H54 (cell line): ENCODE data around the gene TXNDC8.

Experiments
- DNase-seq: peaks from one replicate; pipeline ENCODE4 v3.0.0; 2011; ENCODE audit warnings: low spot score, mixed read lengths; ENCODE audit not compliant: insufficient read length
- FAIRE-seq: peaks from 3 replicates; lab custom pipeline; 2011; peaks lifted over from hg19 to GRCh38; lab: Jason Lieb, UNC
- POLR2A ChIP-seq: IDR thresholded peaks from 2 replicates; pipeline ENCODE4 v1.6.1; 2011; ENCODE audit warnings: low read depth, mild to moderate bottlenecking, low read length

The TXNDC8 gene

DNA sequence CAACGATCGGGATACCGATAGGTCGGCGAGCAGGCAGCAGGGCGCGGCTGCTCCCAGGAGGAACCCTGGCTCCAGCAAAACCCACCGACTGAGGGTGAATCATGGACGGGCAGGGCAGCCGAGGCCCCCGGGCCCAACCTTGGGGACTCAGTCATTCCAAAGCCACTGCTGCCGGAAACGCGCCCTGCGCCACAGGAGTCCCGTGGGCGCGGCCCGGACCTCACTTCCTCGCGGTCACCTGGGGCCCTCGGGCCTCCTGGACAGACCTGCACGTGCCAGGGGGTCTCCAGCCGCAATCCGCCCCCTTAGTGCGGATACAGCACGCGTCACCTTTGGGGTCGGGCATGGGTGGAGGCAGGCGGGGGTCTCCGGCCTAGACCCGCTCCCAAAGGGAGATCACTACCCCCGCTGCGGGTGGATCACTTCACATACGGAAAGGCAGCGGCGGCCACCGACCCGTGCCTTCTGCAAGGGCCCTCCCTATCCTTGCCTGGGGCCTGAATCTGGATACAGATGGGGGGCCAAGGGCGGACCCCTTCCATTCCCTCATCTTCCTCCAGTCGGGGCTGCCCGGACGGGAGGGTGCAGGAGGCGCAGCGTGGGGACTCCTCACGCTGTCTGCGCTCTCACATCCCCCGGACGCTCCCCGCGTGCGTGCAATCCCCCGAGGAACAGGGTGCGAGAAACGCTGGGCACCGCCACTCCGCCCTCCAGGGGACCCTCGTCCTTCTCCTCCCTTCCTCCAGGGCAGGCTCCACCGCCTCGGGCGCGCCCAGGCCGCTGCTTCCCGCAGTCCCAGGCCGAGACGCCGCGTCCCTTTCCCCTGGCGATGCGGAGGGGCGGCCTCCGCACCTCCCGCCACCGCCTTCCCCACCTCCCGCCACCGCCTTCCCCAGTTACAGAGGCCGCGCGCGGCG lies 81.9 kb downstream of the TXNDC8 start:
- FAIRE-seq (no peak), DNase-seq (peak; percentile 80)
- TF ChIP-seq POLR2A: peak; percentile 38; the same call in 1 of the 2 replicates

DNA sequence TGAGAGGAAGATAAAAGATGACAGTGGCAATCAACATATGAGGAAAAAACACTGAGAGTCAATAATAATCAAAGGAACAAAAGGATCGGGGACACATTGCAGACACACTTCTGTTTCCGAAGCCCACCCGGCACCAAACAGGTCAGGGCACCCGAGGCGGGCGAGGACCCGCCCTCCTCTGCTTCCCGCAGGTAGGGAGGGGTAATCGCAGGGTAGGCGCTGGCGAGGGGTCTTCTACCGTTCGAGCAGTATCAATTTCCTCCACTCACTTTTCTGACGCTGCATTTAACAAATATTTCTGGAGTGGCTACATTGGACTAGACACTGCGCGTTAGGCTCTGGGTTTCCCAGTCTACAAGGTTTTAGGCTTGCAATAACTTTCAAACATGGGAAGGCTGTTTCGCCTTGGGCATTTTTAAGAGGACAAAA lies 82.6 kb downstream of the TXNDC8 start:
- DNase-seq (no peak), FAIRE-seq (no peak)
- TF ChIP-seq POLR2A: no peak

DNA sequence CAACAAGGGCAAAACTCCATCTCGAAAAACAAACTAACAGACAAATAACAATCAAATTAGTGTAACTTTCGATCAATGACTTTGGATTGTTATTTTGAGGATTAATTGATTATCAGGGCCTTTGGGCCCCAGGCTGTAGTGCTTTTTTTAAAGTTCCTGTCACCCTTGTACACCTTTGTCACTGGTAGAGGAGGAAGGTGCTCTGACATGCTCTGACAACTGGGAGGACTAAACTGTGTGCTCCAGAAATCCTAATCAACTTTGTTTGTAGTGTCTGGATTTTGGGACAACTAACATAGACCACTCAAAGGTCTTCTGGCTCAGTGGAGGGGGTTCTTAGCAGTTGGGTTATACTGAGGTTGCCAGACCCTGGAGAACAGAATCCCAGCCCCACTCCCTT lies 83.2 kb downstream of the TXNDC8 start:
- TF ChIP-seq POLR2A: no peak
- DNase-seq: no peak
- FAIRE-seq: no peak
